Smooth muscle cell (in vitro differentiated cells): ENCODE results near the gene CASK. TPM values are rescaled to one million over a fixed set of nuclear protein-coding genes. Genes with fewer than 3 reads are reported as not detected.

Experiments used
- DNase-seq: peaks from one replicate; lab custom pipeline; 2025; ENCODE audit not compliant: unreplicated experiment; lab: John Stamatoyannopoulos, UW
- H2AFZ ChIP-seq: fragments of 200-600 bp; sonication (generic); 2 replicates; pipeline ENCODE4 v1.6.0; 2016; ENCODE audit warnings: antibody characterized with exemption, low read depth, mild to moderate bottlenecking
- H3F3A ChIP-seq: fragments of 200-600 bp; sonication (generic); 2 replicates; pipeline ENCODE4 v1.6.0; 2017; ENCODE audit warnings: antibody characterized with exemption, low read depth
- H3K27ac ChIP-seq: fragments of 200-600 bp; sonication (generic); 2 replicates; pipeline ENCODE4 v1.5.1; 2016; ENCODE audit warnings: low read depth, mild to moderate bottlenecking
- H3K27me3 ChIP-seq: fragments of 200-600 bp; sonication (generic); 2 replicates; pipeline ENCODE4 v1.6.1; 2016; ENCODE audit warnings: low read depth, mild to moderate bottlenecking
- H3K36me3 ChIP-seq: fragments of 200-600 bp; sonication (generic); 2 replicates; pipeline ENCODE4 v1.5.1; 2016; ENCODE audit warnings: low read depth
- H3K4me1 ChIP-seq: fragments of 200-600 bp; sonication (generic); 2 replicates; pipeline ENCODE4 v1.5.1; 2016; ENCODE audit warnings: low read depth
- H3K4me2 ChIP-seq: fragments of 200-600 bp; sonication (generic); 2 replicates; pipeline ENCODE4 v1.6.0; 2016; ENCODE audit warnings: mild to moderate bottlenecking
- H3K4me3 ChIP-seq: fragments of 200-600 bp; sonication (generic); 2 replicates; pipeline ENCODE4 v1.5.1; 2016; ENCODE audit warnings: mild to moderate bottlenecking
- H3K79me2 ChIP-seq: fragments of 200-600 bp; sonication (generic); 2 replicates; pipeline ENCODE4 v1.6.0; 2016; ENCODE audit warnings: low read depth, mild to moderate bottlenecking
- H3K9ac ChIP-seq: fragments of 200-600 bp; sonication (generic); 2 replicates; pipeline ENCODE4 v1.6.0; 2016; ENCODE audit warnings: low read depth
- H3K9me3 ChIP-seq: fragments of 200-600 bp; sonication (generic); replicated peaks from 2 replicates; pipeline ENCODE4 v1.5.1; 2016; ENCODE audit warnings: low read depth
- H4K20me1 ChIP-seq: fragments of 200-600 bp; sonication (generic); 2 replicates; pipeline ENCODE4 v1.6.0; 2016; ENCODE audit warnings: low read depth
- WGBS: methylation state at CpG from one replicate; pipeline ENCODE4 v1.1.7; 2016; ENCODE audit warnings: low lambda C conversion rate; 5-methylcytosine and 5-hydroxymethylcytosine counted together
- polyA plus RNA-seq: library from polyadenylated mRNA; unstranded; fragments of >200 nt; fragmentation: Nextera tagmentation; extraction: Ambion mirVana; gene quantifications from 2 replicates; pipeline ENCODE4 v1.2.1, GENCODE V29; 2016
- total RNA-seq: library from RNA; depleted of rRNA; stranded (reverse); fragments of >200 nt; gene quantifications from 2 replicates; pipeline ENCODE4 v1.2.3, GENCODE V29; 2014
- TF ChIP-seq, protein P1 (sequence below): fragments of 200-600 bp; sonication (generic); IDR thresholded peaks from 2 replicates; pipeline ENCODE4 v1.5.1; 2017; ENCODE audit warnings: borderline replicate concordance, mild to moderate bottlenecking, antibody characterized with exemption; ENCODE audit not compliant: insufficient read depth, poor library complexity, severe bottlenecking

The CASK gene
- total and polyA plus RNA-seq, 2 experiments from 2014 or later: 49.4 to 97.5 TPM

GRCh38 chrX:41563876-41564275 lies 359.5 kb downstream of the CASK start:
- no peaks in the 10 kb centered on the region for H3K9me3 ChIP-seq
- no peaks in the 10 kb centered on the region for H3F3A ChIP-seq
- H3K79me2 ChIP-seq: no peaks in the 10 kb centered on the region
- H3K4me3 ChIP-seq: peak overlapping the region; percentile 1
- peak overlapping the region; percentile 14 for H3K9ac ChIP-seq
- no peak overlapping the region for H2AFZ ChIP-seq
- H3K36me3 ChIP-seq: no peaks in the 10 kb centered on the region
- WGBS: 51% methylated on average over 3 of the region's 3 CpGs
- TF ChIP-seq, protein P1, sequence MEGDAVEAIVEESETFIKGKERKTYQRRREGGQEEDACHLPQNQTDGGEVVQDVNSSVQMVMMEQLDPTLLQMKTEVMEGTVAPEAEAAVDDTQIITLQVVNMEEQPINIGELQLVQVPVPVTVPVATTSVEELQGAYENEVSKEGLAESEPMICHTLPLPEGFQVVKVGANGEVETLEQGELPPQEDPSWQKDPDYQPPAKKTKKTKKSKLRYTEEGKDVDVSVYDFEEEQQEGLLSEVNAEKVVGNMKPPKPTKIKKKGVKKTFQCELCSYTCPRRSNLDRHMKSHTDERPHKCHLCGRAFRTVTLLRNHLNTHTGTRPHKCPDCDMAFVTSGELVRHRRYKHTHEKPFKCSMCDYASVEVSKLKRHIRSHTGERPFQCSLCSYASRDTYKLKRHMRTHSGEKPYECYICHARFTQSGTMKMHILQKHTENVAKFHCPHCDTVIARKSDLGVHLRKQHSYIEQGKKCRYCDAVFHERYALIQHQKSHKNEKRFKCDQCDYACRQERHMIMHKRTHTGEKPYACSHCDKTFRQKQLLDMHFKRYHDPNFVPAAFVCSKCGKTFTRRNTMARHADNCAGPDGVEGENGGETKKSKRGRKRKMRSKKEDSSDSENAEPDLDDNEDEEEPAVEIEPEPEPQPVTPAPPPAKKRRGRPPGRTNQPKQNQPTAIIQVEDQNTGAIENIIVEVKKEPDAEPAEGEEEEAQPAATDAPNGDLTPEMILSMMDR: no peak
- H3K4me2 ChIP-seq: peak overlapping the region; percentile 78
- H3K27ac ChIP-seq: peak overlapping the region; percentile 80
- H3K4me1 ChIP-seq: peaks cover 6% of the 10 kb centered on the region
- no peak for DNase-seq
- H3K27me3 ChIP-seq: no peaks in the 10 kb centered on the region
- H4K20me1 ChIP-seq: no peaks in the 10 kb centered on the region

GRCh38 chrX:41561045-41561444 lies 362.3 kb downstream of the CASK start:
- Histone ChIP-seq H3K4me2 (peak overlapping the region; percentile 36), H3K36me3 (no peaks in the 10 kb centered on the region), H3K4me3 (no peak overlapping the region), H3K27me3 (no peaks in the 10 kb centered on the region), H3K4me1 (peaks cover 6% of the 10 kb centered on the region), H2AFZ (no peak overlapping the region), H3K27ac (peak overlapping the region; percentile 74), H3K9me3 (no peaks in the 10 kb centered on the region), H4K20me1 (no peaks in the 10 kb centered on the region), H3K79me2 (no peaks in the 10 kb centered on the region), H3F3A (no peaks in the 10 kb centered on the region), H3K9ac (no peak overlapping the region)
- TF ChIP-seq, protein P1: no peak
- no peak for DNase-seq
- WGBS: 29% methylated on average over 2 of the region's 2 CpGs

- no peaks in the 10 kb centered on the region for H3F3A ChIP-seq
- no peaks in the 10 kb centered on the region for H3K27me3 ChIP-seq
- WGBS: 45% methylated on average over 7 of the region's 7 CpGs
- H3K36me3 ChIP-seq: no peaks in the 10 kb centered on the region
- H3K79me2 ChIP-seq: no peaks in the 10 kb centered on the region
- DNase-seq: no peak
- peaks cover 6% of the 10 kb centered on the region for H3K4me1 ChIP-seq
- no peak overlapping the region for H2AFZ ChIP-seq
- peak overlapping the region; percentile 3 for H3K4me2 ChIP-seq
- peak overlapping the region; percentile 74 for H3K27ac ChIP-seq
- H3K9me3 ChIP-seq: no peaks in the 10 kb centered on the region
- H3K4me3 ChIP-seq: no peak overlapping the region
- no peaks in the 10 kb centered on the region for H4K20me1 ChIP-seq
- no peak overlapping the region for H3K9ac ChIP-seq
- TF ChIP-seq, protein P1: no peak
Measured at GRCh38 chrX:41559235-41560052, 363.9 kb downstream of the CASK start.

- no peak overlapping the region for H2AFZ ChIP-seq
- no peaks in the 10 kb centered on the region for H3K27me3 ChIP-seq
- no peaks in the 10 kb centered on the region for H3K79me2 ChIP-seq
- DNase-seq: no peak
- TF ChIP-seq, protein P1: peak; percentile 33
- H4K20me1 ChIP-seq: no peaks in the 10 kb centered on the region
- H3K4me3 ChIP-seq: no peak overlapping the region
- H3K27ac ChIP-seq: peak overlapping the region; percentile 74
- no peaks in the 10 kb centered on the region for H3K36me3 ChIP-seq
- 73% methylated on average over 2 of the region's 2 CpGs for WGBS
- no peaks in the 10 kb centered on the region for H3K9me3 ChIP-seq
- H3K4me1 ChIP-seq: peaks cover 2% of the 10 kb centered on the region
- no peaks in the 10 kb centered on the region for H3F3A ChIP-seq
- no peak overlapping the region for H3K9ac ChIP-seq
- no peak overlapping the region for H3K4me2 ChIP-seq
Measured at GRCh38 chrX:41558531-41558930, 364.8 kb downstream of the CASK start.
